Activated naive CD8-positive, alpha-beta T cell treated with anti-CD3 and anti-CD28 coated beads, Interleukin-2, amount 10 ng/mL, durations not matched to agents 7 days and 5 days (primary cell): ENCODE results near the gene TMEM273. TPM values are rescaled to one million over a fixed set of nuclear protein-coding genes. Genes with fewer than 3 reads are reported as not detected.

Experiments used
- ATAC-seq: fragments of 150-1000 bp; cut with Tn5 transposase; one replicate; pipeline ENCODE4 v1.10.0; 2021; ENCODE audit warnings: low read depth, moderate library complexity
- POLR2A ChIA-PET: fragments of 350-600 bp; sonication (Branson Sonifier 250); formaldehyde crosslinking; loops from one replicate; lab custom pipeline; 2021; ENCODE audit warnings: antibody characterized with exemption; lab: Charles Lee
- DNase-seq: peaks from one replicate; pipeline ENCODE4 v3.0.0; 2021
- H3K27ac Mint-ChIP-seq: one replicate; pipeline ENCODE4 v1.8.0; 2022; ENCODE audit warnings: mild to moderate bottlenecking, mixed read lengths
- H3K27me3 Mint-ChIP-seq: one replicate; pipeline ENCODE4 v1.8.0; 2022; ENCODE audit warnings: mild to moderate bottlenecking, moderate library complexity, mixed read lengths
- H3K36me3 Mint-ChIP-seq: one replicate; pipeline ENCODE4 v1.8.0; 2021; ENCODE audit warnings: mild to moderate bottlenecking, mixed read lengths
- H3K4me1 Mint-ChIP-seq: one replicate; pipeline ENCODE4 v1.8.0; 2021; ENCODE audit warnings: mixed read lengths
- H3K4me3 Mint-ChIP-seq: one replicate; pipeline ENCODE4 v1.8.0; 2022; ENCODE audit warnings: mild to moderate bottlenecking, moderate library complexity, mixed read lengths
- H3K9me3 Mint-ChIP-seq: one replicate; pipeline ENCODE4 v1.8.0; 2021; ENCODE audit warnings: mixed read lengths
- total RNA-seq, 2 experiments: library from RNA; stranded (reverse); gene quantifications; one replicate each; pipeline ENCODE4 v1.2.3, GENCODE V29; 2021

Gene TMEM273, protein sequence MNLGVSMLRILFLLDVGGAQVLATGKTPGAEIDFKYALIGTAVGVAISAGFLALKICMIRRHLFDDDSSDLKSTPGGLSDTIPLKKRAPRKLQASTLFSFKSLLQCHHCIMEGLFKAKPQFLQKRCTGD
- total RNA-seq: 10 to 100 TPM; 11.2 to 12.3 TPM

DNA sequence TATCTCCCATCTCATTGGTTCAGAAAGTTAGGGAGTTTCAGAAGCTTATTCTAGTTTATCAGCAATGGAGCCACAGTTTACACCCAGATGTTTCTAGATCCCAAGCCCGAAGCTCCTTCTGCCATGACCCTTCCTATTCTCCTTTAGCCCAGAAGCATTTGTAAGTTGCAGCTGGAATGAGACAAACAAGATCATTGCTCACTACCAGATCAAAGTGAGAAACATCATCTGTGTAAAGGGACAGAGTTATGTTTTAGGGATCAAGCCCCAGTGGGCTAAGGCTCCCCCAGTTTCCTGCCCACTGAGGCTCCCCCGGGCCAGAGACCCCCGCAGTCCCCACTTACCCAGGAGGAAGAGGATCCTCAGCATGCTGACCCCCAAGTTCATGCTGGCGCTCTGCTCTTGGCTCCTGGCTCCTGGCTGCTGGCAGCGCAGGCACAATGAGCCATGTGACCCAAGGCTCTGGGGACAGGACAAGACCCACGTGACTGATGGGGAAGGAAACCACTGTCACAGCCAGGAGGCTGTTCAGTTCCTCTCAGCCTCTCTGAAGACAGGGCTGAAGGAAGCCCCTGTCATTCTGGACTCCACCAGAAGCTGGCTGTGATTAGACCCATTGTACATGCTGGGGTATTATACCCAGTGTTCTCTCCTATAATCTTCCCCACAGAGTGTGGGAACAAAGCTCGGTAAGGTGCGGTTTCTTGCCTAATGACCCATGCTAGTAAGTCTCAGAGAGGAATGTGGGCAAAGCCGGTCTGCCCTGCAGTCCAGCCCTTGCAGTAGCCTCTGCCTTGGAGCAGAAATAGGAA, at the start of gene TMEM273:
TMEM273 (minus strand) TSS at position 442 of the 812 bp plus-strand sequence; CDS start at position 387, 55 bp downstream.
- H3K27me3 Mint-ChIP-seq: peaks cover 38% of the 10 kb centered on the region
- POLR2A ChIA-PET: no interaction called here
- H3K4me1 Mint-ChIP-seq: peaks cover 45% of the 10 kb centered on the region
- ATAC-seq (peak; percentile 70), DNase-seq (no peak)
- H3K36me3 Mint-ChIP-seq: peaks cover 1% of the 10 kb centered on the region
- no peaks in the 10 kb centered on the region for H3K9me3 Mint-ChIP-seq
- peak within 1 kb of the TSS; percentile 68 for H3K27ac Mint-ChIP-seq
- H3K4me3 Mint-ChIP-seq: peak within 1 kb of the TSS; percentile 77

DNA sequence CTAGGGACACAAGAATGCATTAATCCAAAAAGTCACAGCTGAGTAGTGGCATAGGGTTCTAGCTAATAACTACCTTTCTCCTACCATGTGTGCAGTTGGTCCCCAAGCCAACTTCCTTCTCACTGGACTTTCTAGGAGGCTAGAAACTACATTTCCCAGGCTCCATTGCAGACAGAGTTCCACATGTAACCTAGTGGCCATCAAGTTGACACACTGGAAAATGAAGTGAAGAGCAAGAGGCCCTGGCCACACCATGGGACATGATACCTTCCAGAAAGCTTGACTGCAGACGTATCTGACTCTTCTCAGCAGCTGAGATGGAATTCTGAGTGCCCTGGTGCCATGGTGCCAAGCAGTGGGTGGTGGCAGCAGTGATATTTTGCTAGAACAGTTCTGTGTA, 49.8 kb upstream of the TMEM273 start:
- no peak overlapping the region for H3K4me3 Mint-ChIP-seq
- H3K27me3 Mint-ChIP-seq: peaks cover 34% of the 10 kb centered on the region
- no peak for DNase-seq
- H3K4me1 Mint-ChIP-seq: no peaks in the 10 kb centered on the region
- no peaks in the 10 kb centered on the region for H3K9me3 Mint-ChIP-seq
- POLR2A ChIA-PET: no interaction called here
- H3K36me3 Mint-ChIP-seq: no peaks in the 10 kb centered on the region
- ATAC-seq: no peak
- no peak overlapping the region for H3K27ac Mint-ChIP-seq

DNA sequence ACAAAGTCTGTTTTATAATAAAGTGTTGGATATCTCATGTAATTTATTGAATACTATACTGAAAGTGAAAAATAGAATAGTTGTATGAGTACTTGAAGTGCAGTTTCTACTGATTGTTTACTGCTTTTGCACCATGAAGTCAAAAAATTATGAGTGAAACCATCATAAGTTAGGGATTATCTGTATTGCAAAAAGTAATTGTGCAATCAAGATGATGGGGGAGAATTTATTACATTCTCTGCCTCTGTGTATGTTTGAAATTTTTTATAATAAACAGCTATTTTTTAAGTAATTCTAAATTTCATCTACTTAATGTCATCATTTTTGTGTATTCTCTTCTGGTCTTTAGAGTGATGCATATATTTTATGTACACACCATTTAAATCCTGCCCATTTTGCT, 47.2 kb upstream of the TMEM273 start:
- Mint-ChIP-seq H3K27ac (no peak overlapping the region), H3K4me3 (no peak overlapping the region), H3K36me3 (no peaks in the 10 kb centered on the region), H3K4me1 (no peaks in the 10 kb centered on the region), H3K9me3 (peaks cover 2% of the 10 kb centered on the region), H3K27me3 (peaks cover 47% of the 10 kb centered on the region)
- no peak for DNase-seq
- POLR2A ChIA-PET: no interaction called here
- no peak for ATAC-seq

DNA sequence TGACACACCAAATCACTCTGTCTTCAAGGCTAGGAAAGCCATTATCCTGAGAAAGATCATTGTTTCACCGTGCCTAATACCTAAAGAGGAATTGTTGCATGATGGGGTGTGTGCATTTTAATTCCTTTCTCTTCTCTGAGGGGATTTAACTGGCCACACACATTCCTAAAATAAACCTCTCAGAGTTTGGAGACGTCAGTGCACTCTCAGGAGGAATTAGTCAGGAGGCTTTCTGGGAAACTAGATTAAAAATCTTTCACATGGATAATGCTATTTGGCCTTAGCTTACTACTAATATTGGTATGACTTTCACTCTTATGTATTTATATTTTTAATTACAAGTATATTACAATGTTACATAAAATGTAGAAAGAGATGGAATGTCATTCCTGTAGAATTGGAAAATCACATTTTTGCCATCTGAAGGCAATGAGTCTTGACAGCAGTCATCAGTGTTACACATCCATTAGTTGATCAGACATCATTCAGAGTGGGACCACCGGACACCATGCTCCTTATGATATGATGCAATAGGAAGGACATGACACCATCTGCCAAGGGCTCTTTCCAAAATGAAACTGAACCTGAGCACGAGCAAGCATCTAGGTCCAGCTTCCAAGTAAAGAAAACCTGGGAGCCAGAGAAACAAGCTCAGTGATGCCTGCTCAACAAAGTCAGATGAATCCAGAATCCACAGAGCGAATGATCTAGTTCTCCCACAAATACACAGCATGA, 43.1 kb upstream of the TMEM273 start:
- H3K27ac Mint-ChIP-seq: no peak overlapping the region
- POLR2A ChIA-PET: no interaction called here
- peaks cover 29% of the 10 kb centered on the region for H3K27me3 Mint-ChIP-seq
- H3K36me3 Mint-ChIP-seq: no peaks in the 10 kb centered on the region
- peaks cover 2% of the 10 kb centered on the region for H3K9me3 Mint-ChIP-seq
- no peak overlapping the region for H3K4me3 Mint-ChIP-seq
- no peak for ATAC-seq
- DNase-seq: no peak
- H3K4me1 Mint-ChIP-seq: no peaks in the 10 kb centered on the region

DNA sequence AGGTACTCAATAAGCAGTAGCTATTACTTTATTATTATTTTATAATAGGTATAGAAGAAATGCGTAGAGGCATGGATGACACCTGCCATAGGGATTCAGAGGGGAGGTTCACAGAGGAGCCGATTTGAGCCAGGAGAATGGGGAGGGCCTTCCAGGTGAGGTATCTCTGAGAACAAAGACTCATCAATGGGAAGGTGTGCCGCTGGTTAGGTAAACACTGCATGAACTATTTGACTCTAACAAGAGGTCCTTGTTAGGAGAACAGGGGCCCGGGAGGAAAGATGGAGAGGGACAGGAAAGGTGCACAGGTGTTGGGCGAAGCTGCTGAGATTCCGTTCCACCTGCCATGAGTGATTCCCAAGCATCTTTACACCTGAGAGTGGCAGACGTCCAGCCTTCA, 41.8 kb upstream of the TMEM273 start:
- DNase-seq: no peak
- Mint-ChIP-seq H3K27me3 (peaks cover 21% of the 10 kb centered on the region), H3K36me3 (no peaks in the 10 kb centered on the region), H3K27ac (no peak overlapping the region), H3K4me3 (no peak overlapping the region), H3K4me1 (no peaks in the 10 kb centered on the region), H3K9me3 (peaks cover 2% of the 10 kb centered on the region)
- ATAC-seq: no peak
- POLR2A ChIA-PET: no interaction called here

DNA sequence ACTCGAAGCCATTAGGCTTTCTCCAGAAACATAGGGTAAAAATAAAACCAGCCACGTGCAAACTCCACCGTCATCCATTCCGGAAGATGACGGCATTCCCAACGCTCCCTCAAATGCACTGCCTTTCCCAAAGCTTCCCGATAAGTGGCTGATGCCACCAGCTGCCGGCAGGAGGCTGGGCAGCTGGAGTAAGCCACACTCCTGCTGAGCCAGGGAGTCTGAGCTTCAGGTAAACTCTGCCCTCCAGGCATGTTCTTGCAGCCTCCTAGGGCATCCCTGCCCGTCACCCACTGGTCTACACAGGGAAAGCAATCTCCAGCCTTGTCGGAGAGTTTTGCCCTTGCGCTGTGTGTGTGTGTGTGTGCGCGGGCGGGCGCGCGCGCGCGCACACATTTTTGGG, 40.5 kb upstream of the TMEM273 start:
- ATAC-seq (no peak), DNase-seq (no peak)
- Mint-ChIP-seq H3K27me3 (peaks cover 21% of the 10 kb centered on the region), H3K9me3 (peaks cover 2% of the 10 kb centered on the region), H3K4me3 (no peak overlapping the region), H3K4me1 (no peaks in the 10 kb centered on the region), H3K36me3 (no peaks in the 10 kb centered on the region), H3K27ac (no peak overlapping the region)
- POLR2A ChIA-PET: no interaction called here

DNA sequence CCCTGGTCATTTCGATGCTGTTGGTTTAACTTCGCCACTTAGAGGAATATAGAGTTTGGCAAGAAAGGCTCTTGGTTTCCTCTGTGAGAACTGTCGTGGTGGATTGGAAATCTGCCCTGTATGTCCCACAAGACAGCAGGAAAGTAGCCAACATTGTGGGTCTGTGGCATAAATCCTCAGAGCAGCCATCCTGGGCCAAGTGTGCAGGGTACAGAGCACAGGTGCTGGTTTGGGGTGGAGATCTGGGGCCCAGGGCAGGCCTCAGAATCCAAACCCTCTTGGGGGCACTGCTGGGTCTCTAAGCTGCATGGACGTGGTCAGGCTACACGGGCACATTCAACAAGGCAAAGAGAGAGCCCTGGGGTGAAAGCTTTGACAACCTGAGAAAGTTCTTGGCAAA, 39.2 kb upstream of the TMEM273 start:
- POLR2A ChIA-PET: no interaction called here
- no peak for ATAC-seq
- H3K36me3 Mint-ChIP-seq: no peaks in the 10 kb centered on the region
- no peaks in the 10 kb centered on the region for H3K4me1 Mint-ChIP-seq
- peaks cover 2% of the 10 kb centered on the region for H3K9me3 Mint-ChIP-seq
- peaks cover 17% of the 10 kb centered on the region for H3K27me3 Mint-ChIP-seq
- H3K27ac Mint-ChIP-seq: no peak overlapping the region
- no peak overlapping the region for H3K4me3 Mint-ChIP-seq
- DNase-seq: no peak

DNA sequence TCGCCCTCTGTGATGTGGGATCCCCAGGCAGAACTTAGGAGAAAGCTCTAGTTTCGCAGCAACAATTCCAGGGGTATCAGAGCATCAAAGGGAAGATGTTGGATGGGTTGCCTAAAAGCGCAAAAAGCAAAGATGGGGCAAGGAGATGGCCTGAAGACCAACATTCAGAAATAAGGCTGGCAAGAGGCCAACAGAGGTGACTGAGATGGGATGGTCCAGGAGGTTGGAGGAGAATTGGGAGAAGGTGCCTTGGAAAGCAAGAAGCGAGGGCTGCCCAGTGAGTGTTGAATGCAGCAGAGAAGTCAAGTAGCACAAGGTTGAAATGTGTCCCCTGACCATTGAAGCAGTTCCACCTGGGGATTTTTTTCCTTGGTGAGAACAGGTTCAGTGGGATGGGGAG, 38.4 kb upstream of the TMEM273 start:
- H3K4me3 Mint-ChIP-seq: no peak overlapping the region
- H3K9me3 Mint-ChIP-seq: no peaks in the 10 kb centered on the region
- DNase-seq: no peak
- H3K36me3 Mint-ChIP-seq: no peaks in the 10 kb centered on the region
- POLR2A ChIA-PET: no interaction called here
- no peak overlapping the region for H3K27ac Mint-ChIP-seq
- H3K27me3 Mint-ChIP-seq: peaks cover 10% of the 10 kb centered on the region
- H3K4me1 Mint-ChIP-seq: no peaks in the 10 kb centered on the region
- no peak for ATAC-seq

DNA sequence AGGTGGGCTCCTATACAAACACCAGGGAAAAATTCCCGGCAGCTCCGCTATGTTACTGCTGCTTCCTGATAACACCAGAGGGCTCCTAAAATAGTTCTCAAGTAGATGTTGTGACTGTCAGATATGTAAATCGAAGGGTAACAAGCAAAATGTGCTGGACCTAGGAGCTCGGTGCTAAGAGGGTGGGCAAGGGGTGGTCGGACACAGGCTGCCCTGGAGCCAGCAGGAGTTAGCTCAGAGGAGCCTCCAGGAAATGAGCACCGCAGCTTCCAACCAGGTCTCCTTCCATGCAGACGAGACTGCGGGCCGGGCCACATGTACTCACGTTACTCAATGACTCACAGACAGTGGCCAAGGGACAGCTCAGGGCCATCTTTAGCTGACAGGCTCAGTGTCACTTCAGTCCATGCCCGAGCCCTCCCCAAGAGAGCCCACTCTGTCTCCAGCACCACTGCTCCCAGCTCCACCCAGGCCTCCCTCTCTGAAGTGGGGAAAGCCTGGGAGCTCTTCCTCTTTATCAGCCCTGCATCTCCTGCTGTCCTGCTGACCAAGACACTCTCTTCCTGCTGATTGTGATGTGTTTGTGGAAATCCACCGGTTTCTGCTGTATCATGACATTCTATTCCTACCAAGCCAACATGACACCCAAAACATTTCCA, 37.2 kb upstream of the TMEM273 start:
- peaks cover 8% of the 10 kb centered on the region for H3K27me3 Mint-ChIP-seq
- POLR2A ChIA-PET: no interaction called here
- no peaks in the 10 kb centered on the region for H3K4me1 Mint-ChIP-seq
- no peak overlapping the region for H3K4me3 Mint-ChIP-seq
- DNase-seq: no peak
- no peaks in the 10 kb centered on the region for H3K9me3 Mint-ChIP-seq
- ATAC-seq: no peak
- no peak overlapping the region for H3K27ac Mint-ChIP-seq
- no peaks in the 10 kb centered on the region for H3K36me3 Mint-ChIP-seq

DNA sequence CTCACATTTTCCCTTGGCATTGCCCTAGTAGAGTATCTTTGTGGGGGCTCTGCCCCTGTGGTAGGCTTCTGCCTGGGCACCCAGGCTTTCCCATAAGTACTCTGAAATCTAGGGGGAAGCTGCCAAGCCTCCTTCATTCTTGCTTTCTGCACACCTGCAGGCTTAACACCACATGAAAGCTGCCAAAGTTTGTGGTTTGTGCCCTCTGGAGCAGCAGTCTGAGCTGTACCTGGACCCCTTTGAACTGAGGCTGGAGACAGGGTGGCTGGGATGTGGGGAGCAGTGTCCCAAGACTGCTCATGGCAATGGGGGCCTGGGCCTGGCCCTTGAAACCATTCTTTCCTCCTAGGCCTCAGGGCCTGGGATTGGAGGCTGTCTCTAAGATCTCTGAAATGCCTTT, 35.0 kb upstream of the TMEM273 start:
- Mint-ChIP-seq H3K9me3 (no peaks in the 10 kb centered on the region), H3K36me3 (no peaks in the 10 kb centered on the region), H3K27me3 (peaks cover 19% of the 10 kb centered on the region), H3K27ac (no peak overlapping the region), H3K4me3 (no peak overlapping the region), H3K4me1 (no peaks in the 10 kb centered on the region)
- no peak for DNase-seq
- POLR2A ChIA-PET: no interaction called here
- ATAC-seq: no peak

DNA sequence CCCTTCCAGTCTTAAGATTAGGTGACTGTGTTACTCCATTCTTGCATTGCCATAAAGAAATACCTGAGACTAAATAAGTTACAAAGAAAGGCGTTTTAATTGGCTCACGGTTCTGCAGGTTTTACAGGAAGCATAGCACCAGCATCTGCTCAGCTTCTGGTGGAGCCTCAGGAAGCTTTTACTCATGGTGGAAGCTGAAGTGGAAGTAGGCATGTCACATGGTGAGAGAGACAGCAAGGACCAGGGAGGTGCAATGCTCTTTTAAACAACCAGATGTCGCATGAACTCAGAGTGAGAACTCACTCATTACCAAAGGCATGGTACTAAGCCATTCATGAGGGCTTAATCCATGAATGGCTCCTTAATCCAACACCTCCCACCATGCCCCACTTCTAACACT, 34.0 kb upstream of the TMEM273 start:
- H3K36me3 Mint-ChIP-seq: no peaks in the 10 kb centered on the region
- no peak overlapping the region for H3K27ac Mint-ChIP-seq
- DNase-seq (no peak), ATAC-seq (no peak)
- H3K9me3 Mint-ChIP-seq: no peaks in the 10 kb centered on the region
- H3K4me1 Mint-ChIP-seq: peaks cover 3% of the 10 kb centered on the region
- no peak overlapping the region for H3K4me3 Mint-ChIP-seq
- H3K27me3 Mint-ChIP-seq: peaks cover 27% of the 10 kb centered on the region
- POLR2A ChIA-PET: no interaction called here

DNA sequence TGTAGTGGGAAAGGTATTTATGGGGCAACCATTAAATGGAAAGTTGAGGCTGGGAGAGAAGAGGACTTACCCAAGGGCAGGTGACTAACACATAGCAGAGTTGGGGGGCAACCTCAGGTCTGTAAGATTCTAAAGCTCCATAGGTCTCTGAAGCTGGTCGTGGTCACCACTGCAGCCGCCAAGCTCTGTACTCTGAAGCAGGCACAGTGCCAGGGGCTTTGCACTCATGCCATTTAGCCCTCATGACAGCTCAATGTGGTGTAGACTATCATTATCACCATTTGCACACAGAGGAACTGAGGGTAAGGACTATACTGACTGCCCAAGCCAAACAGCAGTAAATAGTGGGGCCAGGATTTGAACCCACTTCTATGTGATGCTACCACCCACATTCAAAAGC, 32.5 kb upstream of the TMEM273 start:
- peaks cover 37% of the 10 kb centered on the region for H3K27me3 Mint-ChIP-seq
- no peaks in the 10 kb centered on the region for H3K36me3 Mint-ChIP-seq
- H3K4me3 Mint-ChIP-seq: no peak overlapping the region
- DNase-seq (no peak), ATAC-seq (no peak)
- no peak overlapping the region for H3K27ac Mint-ChIP-seq
- H3K4me1 Mint-ChIP-seq: peaks cover 3% of the 10 kb centered on the region
- no peaks in the 10 kb centered on the region for H3K9me3 Mint-ChIP-seq
- POLR2A ChIA-PET: no interaction called here

DNA sequence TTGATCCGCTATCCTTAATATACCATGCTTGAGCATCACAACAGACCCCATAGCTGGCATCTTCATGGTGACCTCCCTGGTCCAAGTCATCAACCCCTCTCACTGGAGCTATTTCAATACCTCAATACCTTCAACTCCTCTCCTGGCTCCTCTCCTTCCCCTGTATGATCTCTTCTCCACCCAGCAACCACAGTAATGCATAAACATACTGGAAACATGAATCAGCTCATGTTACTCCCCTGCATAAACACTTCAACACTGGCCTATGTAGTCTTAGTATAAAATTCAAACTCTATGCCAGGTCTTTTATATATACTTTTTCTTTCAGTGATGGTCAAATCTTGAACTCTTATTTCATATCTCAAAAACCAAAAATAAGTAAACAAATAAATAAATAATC, 31.8 kb upstream of the TMEM273 start:
- H3K9me3 Mint-ChIP-seq: no peaks in the 10 kb centered on the region
- ATAC-seq: no peak
- peaks cover 3% of the 10 kb centered on the region for H3K4me1 Mint-ChIP-seq
- DNase-seq: no peak
- H3K27ac Mint-ChIP-seq: no peak overlapping the region
- peaks cover 42% of the 10 kb centered on the region for H3K27me3 Mint-ChIP-seq
- POLR2A ChIA-PET: no interaction called here
- no peak overlapping the region for H3K4me3 Mint-ChIP-seq
- H3K36me3 Mint-ChIP-seq: no peaks in the 10 kb centered on the region
